Endothelial cell of umbilical vein (primary cell): ENCODE data around the gene KRTAP10-1. TPM values are rescaled to one million over a fixed set of nuclear protein-coding genes. Genes with fewer than 3 reads are reported as not detected.

Experiments
- BruUV-seq: library from RNA; stranded (reverse); fragments of 400-500 nt; replicated peaks from 2 replicates; lab custom pipeline; 2021; lab: Mats Ljungman, UMichigan
- CTCF ChIA-PET: fragments of 300-600, 350-600 bp; sonication (Branson Sonifier 250); formaldehyde crosslinking; loops from one replicate; lab custom pipeline; 2021; ENCODE audit warnings: antibody characterized with exemption, inconsistent platforms; lab: Charles Lee
- POLR2A ChIA-PET: fragments of 300-600, 350-600 bp; sonication (Branson Sonifier 250); formaldehyde crosslinking; loops from one replicate; lab custom pipeline; 2021; ENCODE audit warnings: antibody characterized with exemption, inconsistent platforms; lab: Charles Lee
- DNase-seq: peaks from one replicate; pipeline ENCODE4 v3.0.0-alpha.2; 2011; ENCODE audit warnings: low read depth, low spot score
- FAIRE-seq: peaks from 2 replicates; lab custom pipeline; 2011; peaks lifted over from hg19 to GRCh38; lab: Jason Lieb, UNC
- H2AFZ ChIP-seq: 2 replicates; pipeline ENCODE4 v1.6.0; 2012; ENCODE audit warnings: low read depth, low read length, control low read depth, inconsistent platforms
- H3K27ac ChIP-seq: 2 replicates; pipeline ENCODE4 v1.5.1; 2011; ENCODE audit warnings: low read depth, mild to moderate bottlenecking, control low read depth, low read length, moderate library complexity; ENCODE audit not compliant: insufficient read depth
- H3K27me3 ChIP-seq, 2 experiments: 2 replicates each; pipeline versions ENCODE4 v1.6.0 to v1.6.1; 2011; ENCODE audit warnings: low read length in 2 of 2, mixed read lengths in 1 of 2; ENCODE audit not compliant: control insufficient read depth in 2 of 2, insufficient read depth in 2 of 2
- H3K36me3 ChIP-seq, 2 experiments: 2 replicates in 1 of 2; 3 replicates in 1 of 2; pipeline ENCODE4 v1.5.1; 2011; ENCODE audit warnings: low read length in 2 of 2, mild to moderate bottlenecking in 1 of 2, moderate library complexity in 1 of 2; ENCODE audit not compliant: control insufficient read depth in 2 of 2, insufficient read depth in 2 of 2; ENCODE audit errors: extremely low read depth in 1 of 2
- H3K4me1 ChIP-seq: 3 replicates; pipeline ENCODE4 v1.5.1; 2011; ENCODE audit warnings: mild to moderate bottlenecking, low read length; ENCODE audit not compliant: control insufficient read depth, insufficient read depth; ENCODE audit errors: extremely low read depth
- H3K4me2 ChIP-seq: 2 replicates; pipeline ENCODE4 v1.6.1; 2011; ENCODE audit warnings: low read length, control low read depth, mixed read lengths; ENCODE audit not compliant: insufficient read depth
- H3K4me3 ChIP-seq, 3 experiments: fragments of 200-600 bp in 1 of 3; sonication (generic), shearing (Covaris generic) in 1 of 3; replicated peaks in 1 of 3; 2 replicates each; pipeline ENCODE4 v1.5.1; 2011 to 2016; ENCODE audit warnings: control low read depth in 3 of 3, low read length in 3 of 3, mild to moderate bottlenecking in 2 of 3, inconsistent platforms in 1 of 3, low read depth in 1 of 3, moderate library complexity in 1 of 3; ENCODE audit not compliant: insufficient read depth in 1 of 3
- H3K79me2 ChIP-seq: 2 replicates; pipeline ENCODE4 v1.6.0; 2012; ENCODE audit warnings: low read length, inconsistent platforms; ENCODE audit not compliant: control insufficient read depth, insufficient read depth
- H3K9ac ChIP-seq: replicated peaks from 2 replicates; pipeline ENCODE3; 2011; ENCODE audit warnings: low read length, control low read depth; ENCODE audit not compliant: insufficient read depth; ENCODE audit errors: extremely low read depth
- H3K9me1 ChIP-seq: replicated peaks from 3 replicates; pipeline ENCODE4 v1.6.0; 2011; ENCODE audit warnings: mild to moderate bottlenecking, low read length; ENCODE audit not compliant: control insufficient read depth, insufficient read depth; ENCODE audit errors: extremely low read depth
- H3K9me3 ChIP-seq: replicated peaks from 2 replicates; pipeline ENCODE4 v1.5.1; 2012; ENCODE audit warnings: low read length, inconsistent platforms; ENCODE audit not compliant: control insufficient read depth, insufficient read depth
- H4K20me1 ChIP-seq: replicated peaks from 2 replicates; pipeline ENCODE3; 2011; ENCODE audit warnings: mild to moderate bottlenecking, low read length; ENCODE audit not compliant: control insufficient read depth, insufficient read depth; ENCODE audit errors: extremely low read depth
- EZH2 ChIP-seq: IDR thresholded peaks from 2 replicates; pipeline ENCODE4 v1.6.1; 2012; ENCODE audit warnings: borderline replicate concordance, low read depth, mild to moderate bottlenecking, moderate library complexity, low read length, inconsistent platforms; ENCODE audit not compliant: severe bottlenecking
- FOS ChIP-seq: IDR thresholded peaks from 2 replicates; pipeline ENCODE4 v1.6.1; 2011; ENCODE audit warnings: mild to moderate bottlenecking, low read length, moderate library complexity, borderline replicate concordance; ENCODE audit not compliant: insufficient read depth
- GATA2 ChIP-seq: IDR thresholded peaks from 2 replicates; pipeline ENCODE4 v1.7.0; 2011; ENCODE audit warnings: low read depth, mild to moderate bottlenecking, moderate library complexity, mixed read lengths, low read length; ENCODE audit not compliant: insufficient read length, insufficient read depth
- JUN ChIP-seq: IDR thresholded peaks from 2 replicates; pipeline ENCODE4 v1.6.1; 2011; ENCODE audit warnings: borderline replicate concordance, low read depth; ENCODE audit not compliant: insufficient read length, insufficient read depth
- MYC ChIP-seq: IDR thresholded peaks from one replicate; pipeline ENCODE4 v1.6.1; 2011; ENCODE audit warnings: mild to moderate bottlenecking, low read depth, low read length
- POLR2A ChIP-seq: IDR thresholded peaks from 2 replicates; pipeline ENCODE4 v1.6.1; 2012; ENCODE audit warnings: low read depth, mild to moderate bottlenecking, control low read depth, low read length
- POLR2AphosphoS5 ChIP-seq: IDR thresholded peaks from 2 replicates; pipeline ENCODE4 v1.6.1; 2012; ENCODE audit warnings: low read depth, mild to moderate bottlenecking, control low read depth, low read length, moderate library complexity; ENCODE audit not compliant: insufficient read depth
- dilution Hi-C: fragments of 300-500 bp; cut with MboI; formaldehyde crosslinking; loops from one replicate; pipeline ENCODE4 v1.15.0; 2019; ENCODE audit warnings: low sequenced_read_pairs; ENCODE audit not compliant: extremely low pct_ligation_motif_present
- intact Hi-C: fragments of 100-400 bp; cut with micrococcal nuclease; formaldehyde crosslinking; loops from one replicate; pipeline ENCODE4 v1.10.0; 2022
- polyA plus RNA-seq, 4 experiments: library from polyadenylated mRNA; depleted of rRNA in 3 of 4; stranded (reverse) in 3 of 4; unstranded in 1 of 4; fragments of >200 nt; gene quantifications; 2 replicates each; pipeline versions ENCODE4 v1.2.1 to v1.2.3, GENCODE V29; 2011 to 2012; ENCODE audit warnings: missing spikeins in 1 of 4
- total RNA-seq: library from RNA; stranded (reverse); gene quantifications from 2 replicates; pipeline ENCODE4 v1.2.3, GENCODE V29; 2021
- TF ChIP-seq, protein P1 (sequence below): IDR thresholded peaks from 2 replicates; pipeline ENCODE4 v1.6.1; 2011; ENCODE audit not compliant: insufficient read depth, insufficient read length
- TF ChIP-seq, protein P2 (sequence below), 2 donors: IDR thresholded peaks; 1 replicate in 1 of 2; 2 replicates in 1 of 2; pipeline ENCODE4 v1.5.1; 2011; ENCODE audit warnings: low read length in 2 of 2, mild to moderate bottlenecking in 2 of 2, moderate library complexity in 2 of 2, control low read depth in 1 of 2, inconsistent platforms in 1 of 2, low read depth in 1 of 2; ENCODE audit not compliant: insufficient read depth in 1 of 2; ENCODE audit errors: extremely low read depth in 1 of 2

The KRTAP10-1 gene
- total and polyA plus RNA-seq, 2 donors (not counting 3 experiments of a cell fraction or from before 2014, with no cell fraction given) = not detected

DNA sequence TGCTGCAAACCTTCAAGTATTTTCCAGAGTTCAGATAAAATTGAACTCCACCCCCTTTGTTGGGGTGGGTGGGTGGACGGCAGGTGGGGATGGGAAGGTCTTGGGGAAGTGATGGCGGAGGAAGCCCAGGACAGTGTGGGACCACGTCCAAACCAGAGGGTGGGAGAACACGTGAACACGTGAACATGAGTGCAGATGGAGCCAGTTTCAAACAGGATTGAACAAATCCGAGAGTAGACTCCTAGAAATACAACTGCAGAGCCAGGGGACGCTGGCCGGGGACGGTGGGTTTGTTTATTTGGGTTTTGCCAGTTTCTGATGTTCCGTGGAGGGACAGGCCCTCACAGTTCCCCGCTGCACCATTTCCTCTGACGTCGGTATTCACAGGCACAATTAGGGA is 8.4 kb upstream of the KRTAP10-1 start:
- no peak overlapping the region for H3K27ac ChIP-seq
- H3K9ac ChIP-seq = no peak overlapping the region
- intact Hi-C loops = no loop called here
- H3K4me2 ChIP-seq = no peak overlapping the region
- TF ChIP-seq, protein P1, sequence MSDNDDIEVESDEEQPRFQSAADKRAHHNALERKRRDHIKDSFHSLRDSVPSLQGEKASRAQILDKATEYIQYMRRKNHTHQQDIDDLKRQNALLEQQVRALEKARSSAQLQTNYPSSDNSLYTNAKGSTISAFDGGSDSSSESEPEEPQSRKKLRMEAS = no peak
- TF ChIP-seq, protein P2, sequence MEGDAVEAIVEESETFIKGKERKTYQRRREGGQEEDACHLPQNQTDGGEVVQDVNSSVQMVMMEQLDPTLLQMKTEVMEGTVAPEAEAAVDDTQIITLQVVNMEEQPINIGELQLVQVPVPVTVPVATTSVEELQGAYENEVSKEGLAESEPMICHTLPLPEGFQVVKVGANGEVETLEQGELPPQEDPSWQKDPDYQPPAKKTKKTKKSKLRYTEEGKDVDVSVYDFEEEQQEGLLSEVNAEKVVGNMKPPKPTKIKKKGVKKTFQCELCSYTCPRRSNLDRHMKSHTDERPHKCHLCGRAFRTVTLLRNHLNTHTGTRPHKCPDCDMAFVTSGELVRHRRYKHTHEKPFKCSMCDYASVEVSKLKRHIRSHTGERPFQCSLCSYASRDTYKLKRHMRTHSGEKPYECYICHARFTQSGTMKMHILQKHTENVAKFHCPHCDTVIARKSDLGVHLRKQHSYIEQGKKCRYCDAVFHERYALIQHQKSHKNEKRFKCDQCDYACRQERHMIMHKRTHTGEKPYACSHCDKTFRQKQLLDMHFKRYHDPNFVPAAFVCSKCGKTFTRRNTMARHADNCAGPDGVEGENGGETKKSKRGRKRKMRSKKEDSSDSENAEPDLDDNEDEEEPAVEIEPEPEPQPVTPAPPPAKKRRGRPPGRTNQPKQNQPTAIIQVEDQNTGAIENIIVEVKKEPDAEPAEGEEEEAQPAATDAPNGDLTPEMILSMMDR (IDR thresholded peaks at IDR 0.05; ENCODE audit: extremely low read depth in 1 of 2, insufficient read depth in 1 of 2, low read depth in 1 of 2, low read length in 2 of 2) = no peak
- TF ChIP-seq FOS (no peak), JUN (no peak), GATA2 (no peak), MYC (no peak), POLR2AphosphoS5 (no peak), POLR2A (no peak), EZH2 (no peak)
- ChIA-PET CTCF (no interaction called here), POLR2A (no interaction called here)
- dilution Hi-C loops = no loop called here
- H3K4me3 ChIP-seq = no peak overlapping the region
- H3K4me1 ChIP-seq = no peaks in the 10 kb centered on the region
- DNase-seq (no peak), FAIRE-seq (no peak)
- no peaks in the 10 kb centered on the region for H3K79me2 ChIP-seq
- H3K9me1 ChIP-seq = no peaks in the 10 kb centered on the region
- H3K27me3 ChIP-seq = peaks cover 3 to 17% of the 10 kb centered on the region in 2 experiments
- no peak overlapping the region for H2AFZ ChIP-seq
- H4K20me1 ChIP-seq = no peaks in the 10 kb centered on the region
- no TSS peak for BruUV-seq
- H3K9me3 ChIP-seq = no peaks in the 10 kb centered on the region
- H3K36me3 ChIP-seq = no peaks in the 10 kb centered on the region
